NCI-H510A treated with DMSO at 0.1 percent for 48 hours (cell line): ENCODE results near the gene MBOAT7.
"Not testable (repeated sequence)": the region's sequence is repeated elsewhere in the genome, so short reads cannot be mapped to it uniquely, and the experiment has no call there.

Source experiments
- DNase-seq: peaks from one replicate; lab custom pipeline; 2025; lab: John Stamatoyannopoulos, UW

Gene MBOAT7

GRCh38 chr19:54189735-54190502, 539 bp upstream of the MBOAT7 start:
- DNase-seq: peak; percentile 99

GRCh38 chr19:54188215-54188871, 1.0 kb downstream of the MBOAT7 start:
- no peak for DNase-seq

GRCh38 chr19:54186934-54187381, 2.4 kb downstream of the MBOAT7 start:
- DNase-seq: no peak

GRCh38 chr19:54186351-54186750, 3.0 kb downstream of the MBOAT7 start:
- no peak for DNase-seq

- no peak for DNase-seq
Observed at GRCh38 chr19:54183431-54183830, 5.9 kb downstream of the MBOAT7 start.

- DNase-seq: not testable (repeated sequence)
Observed at GRCh38 chr19:54181894-54182293, 7.5 kb downstream of the MBOAT7 start.

DNA sequence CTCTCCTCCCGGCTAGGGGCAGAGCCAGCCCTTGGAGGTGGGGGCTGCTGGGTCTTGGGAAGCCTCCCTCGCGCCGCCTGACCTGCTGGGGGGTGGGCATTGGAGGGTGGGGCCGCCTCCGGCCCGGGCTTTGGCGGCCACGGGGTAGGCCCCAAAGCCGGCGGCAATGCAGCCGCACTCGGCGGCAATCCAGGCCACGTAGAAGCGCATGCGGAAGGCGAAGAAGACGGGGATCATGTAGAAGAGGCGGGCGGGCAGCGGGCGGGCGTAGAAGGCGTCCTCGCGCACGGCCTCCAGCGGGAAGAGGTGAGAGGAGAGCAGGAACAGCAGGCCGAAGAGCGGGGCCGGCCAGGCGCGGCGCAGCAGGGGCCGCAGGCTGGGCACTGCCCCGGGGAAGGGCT, 8.7 kb downstream of the MBOAT7 start:
- DNase-seq: no peak

GRCh38 chr19:54179921-54180461, 9.4 kb downstream of the MBOAT7 start:
- peak; percentile 77 for DNase-seq

- no peak for DNase-seq
Observed at GRCh38 chr19:54179262-54179852, 10.0 kb downstream of the MBOAT7 start.

- peak; percentile 73 for DNase-seq
Observed at GRCh38 chr19:54178581-54179261, 10.7 kb downstream of the MBOAT7 start.

DNA sequence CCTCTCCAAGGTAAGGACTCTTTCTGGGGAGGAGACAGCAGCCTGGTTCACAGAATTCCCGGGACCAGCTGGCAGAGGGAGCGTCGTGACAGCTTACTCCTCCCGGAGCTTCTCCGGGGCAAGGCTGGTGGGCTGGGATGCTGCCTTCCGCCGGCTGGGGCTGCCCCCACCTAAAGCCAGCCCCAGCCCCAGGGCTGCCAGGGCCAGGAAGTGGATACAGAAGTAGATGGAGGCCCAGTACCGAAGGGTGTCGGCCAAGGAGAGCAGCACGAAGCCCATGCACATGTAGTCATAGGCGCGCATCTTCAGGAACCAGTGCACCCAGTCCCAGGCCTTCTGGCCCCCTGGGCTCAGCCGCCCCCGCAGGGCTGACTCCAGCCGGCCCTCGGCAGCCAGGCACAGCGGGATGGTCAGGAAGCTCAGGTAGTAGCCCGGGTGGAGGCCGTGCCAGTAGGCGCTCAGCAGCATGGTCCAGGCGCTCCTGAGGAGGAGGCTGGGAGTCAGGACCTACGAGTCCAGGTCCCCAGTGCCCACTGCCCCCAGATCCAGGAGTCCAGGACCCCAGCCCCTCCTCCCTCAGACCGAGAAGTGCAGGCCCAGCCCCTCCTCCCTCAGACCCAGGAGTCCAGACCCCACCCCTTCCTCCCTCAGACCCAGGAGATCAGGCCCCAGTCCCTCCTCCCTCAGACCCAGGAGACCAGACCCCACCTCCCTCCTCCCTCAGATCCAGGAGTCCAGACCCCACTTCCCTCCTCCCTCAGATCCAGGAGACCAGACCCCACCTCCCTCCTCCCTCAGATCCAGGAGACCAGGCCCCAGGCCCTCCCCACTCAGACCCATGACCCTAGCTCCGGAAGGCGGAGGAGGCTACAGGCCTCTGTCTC, 15.2 kb downstream of the MBOAT7 start:
- no peak for DNase-seq

GRCh38 chr19:54173359-54173699, 16.1 kb downstream of the MBOAT7 start:
- DNase-seq: no peak

DNA sequence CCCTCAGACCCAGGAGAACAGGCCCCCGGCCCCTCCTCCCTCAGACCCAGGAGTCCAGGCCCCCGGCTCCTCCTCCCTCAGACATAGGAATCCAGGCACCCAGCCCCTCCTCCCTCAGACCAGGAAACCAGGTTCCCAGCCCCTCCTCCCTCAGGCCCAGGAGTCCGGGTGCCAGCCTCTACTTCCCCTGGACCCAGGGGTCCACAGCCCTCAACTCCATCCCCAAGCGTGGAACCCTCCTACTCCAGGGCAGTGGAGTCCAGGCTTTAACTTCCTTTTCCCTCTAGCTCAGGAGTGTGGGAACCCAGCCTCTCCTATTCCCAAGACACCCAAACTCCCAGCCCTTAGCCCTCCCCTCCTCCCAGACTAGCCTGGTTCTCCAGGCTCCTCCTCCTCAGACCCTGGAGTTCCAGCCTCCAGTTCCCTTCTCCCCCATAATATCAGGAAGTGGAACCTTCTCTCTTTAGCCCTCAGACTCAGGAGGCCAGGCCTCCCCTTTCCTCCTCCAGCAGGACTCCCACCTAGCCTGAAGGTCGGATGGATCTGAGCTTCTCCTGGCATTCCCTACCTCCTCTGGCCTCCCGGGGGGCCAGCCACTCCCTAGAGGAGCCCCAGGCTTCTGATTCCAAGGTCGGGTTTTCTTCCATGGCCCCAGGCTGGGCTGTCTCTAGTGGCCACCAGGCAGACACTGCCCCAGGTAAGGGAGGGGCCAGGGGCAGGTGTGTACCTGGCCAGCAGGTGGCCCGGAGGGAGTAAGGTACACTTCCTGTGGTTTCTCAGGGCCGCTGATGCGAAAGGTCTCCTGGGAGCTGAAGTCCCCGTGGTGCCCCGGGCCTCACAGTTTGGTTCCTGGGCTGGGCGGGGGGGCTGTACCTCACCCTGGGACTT, 16.7 kb downstream of the MBOAT7 start, which contains the start of gene TMC4:
Gene TMC4, minus strand, starts transcription at position 690 of the 888 bp plus-strand sequence. Its CDS starts 43 bp downstream, at position 647.
- peak; percentile 86 for DNase-seq

GRCh38 chr19:54171736-54172431, 17.5 kb downstream of the MBOAT7 start:
- DNase-seq: not testable (repeated sequence)

DNA sequence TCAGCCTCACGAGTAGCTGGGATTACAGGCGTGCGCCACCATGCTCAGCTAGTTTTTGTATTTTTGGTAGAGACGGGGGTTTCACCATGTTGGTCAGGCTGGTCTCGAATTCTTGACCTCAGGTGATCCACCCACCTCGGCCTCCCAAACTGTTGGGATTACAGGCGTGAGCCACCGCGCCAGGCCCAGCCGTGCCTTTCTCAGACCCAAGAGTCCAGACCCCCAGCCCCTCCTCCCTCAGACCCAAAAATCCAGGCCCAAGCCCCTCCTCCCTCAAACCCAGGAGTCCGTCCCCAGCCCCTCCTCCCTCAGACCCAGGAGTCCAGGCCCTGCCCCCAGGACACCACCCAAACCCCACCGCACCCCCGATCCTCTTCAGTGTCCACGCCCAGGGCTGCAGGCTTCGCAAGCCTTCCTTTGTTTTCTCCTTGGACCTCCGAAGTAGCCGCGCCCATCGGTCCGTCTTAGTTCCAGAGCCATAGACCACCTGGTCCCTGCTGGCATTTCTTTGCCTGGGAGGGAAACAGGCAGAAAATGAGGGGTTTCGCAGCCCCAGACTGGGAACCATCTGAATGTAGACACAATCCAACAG, 20.1 kb downstream of the MBOAT7 start:
- DNase-seq: no peak

- DNase-seq: peak; percentile 79
Observed at GRCh38 chr19:54168174-54168917, 21.0 kb downstream of the MBOAT7 start.

DNA sequence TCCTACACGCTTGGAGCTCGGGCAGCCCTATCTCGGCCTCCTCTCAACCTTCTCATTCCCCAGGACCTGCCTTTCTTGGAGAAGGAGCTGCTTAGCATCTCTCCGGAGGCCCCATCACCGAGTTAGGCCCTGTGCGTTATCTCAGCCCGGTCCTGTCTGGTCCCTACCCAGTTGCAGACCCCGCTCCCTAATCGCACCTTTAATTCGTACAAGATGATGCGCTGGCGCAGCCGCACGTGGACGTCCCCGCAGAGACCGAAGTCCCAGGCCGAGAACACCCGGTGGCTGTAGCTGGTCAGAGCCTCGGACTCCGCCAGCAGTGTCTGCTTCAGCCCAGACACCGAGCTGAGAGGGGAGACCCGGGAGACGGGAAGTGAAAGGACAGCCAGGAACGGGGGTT, 24.2 kb downstream of the MBOAT7 start:
- DNase-seq: no peak

DNA sequence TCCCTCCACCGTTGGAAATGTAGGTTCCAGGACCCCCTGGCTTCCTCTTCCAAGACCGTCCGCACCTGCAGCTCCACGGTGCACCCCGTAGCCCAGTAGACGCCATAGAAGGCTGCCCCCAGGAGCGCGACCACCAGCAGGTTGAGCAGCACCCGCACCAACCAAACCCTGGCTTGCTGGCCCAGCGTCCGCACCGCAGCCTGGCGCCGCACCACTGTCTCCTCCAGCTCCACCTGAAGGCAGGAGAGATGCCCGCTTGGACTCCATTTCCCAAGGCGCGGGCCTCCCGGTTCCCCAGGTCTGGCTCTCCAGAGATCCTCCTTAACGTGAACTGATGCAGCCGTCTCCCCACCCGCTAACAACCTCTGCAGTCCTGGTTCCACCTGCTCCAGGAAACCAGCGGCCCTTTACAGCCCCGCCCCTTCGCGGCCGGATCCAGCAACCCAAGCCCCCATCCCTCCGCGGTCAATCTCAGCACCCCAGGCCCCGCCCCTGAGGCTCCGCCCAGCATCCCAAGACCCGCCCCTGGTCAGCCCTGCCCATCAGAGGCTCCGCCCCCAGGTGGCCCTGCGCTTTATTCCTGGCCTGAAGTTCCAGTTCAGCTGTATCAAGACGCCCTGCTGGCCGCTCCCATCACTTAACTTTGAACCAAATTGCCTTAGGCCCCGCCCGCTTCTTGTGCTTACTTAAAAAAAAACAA, 24.9 kb downstream of the MBOAT7 start:
- DNase-seq: no peak
